IMR-90 (cell line): Measurements from ENCODE around the gene ZSCAN5B. TPM values are rescaled to one million over a fixed set of nuclear protein-coding genes. Genes with fewer than 3 reads are reported as not detected.

ENCODE experiments used
- ATAC-seq: fragments of 200-7000 bp; cut with Tn5 transposase; 2 replicates; pipeline ENCODE4 v1.9.1; 2020; ENCODE audit warnings: low read depth, mild to moderate bottlenecking, moderate library complexity
- BruUV-seq: library from RNA; stranded (reverse); fragments of 400-500 nt; replicated peaks from 2 replicates; lab custom pipeline; 2021; lab: Mats Ljungman, UMichigan
- CTCF ChIA-PET: fragments of 300-600 bp; formaldehyde crosslinking; extraction: SDS; loops from one replicate; lab custom pipeline; 2021; ENCODE audit warnings: antibody characterized with exemption; lab: Yijun Ruan, JAX
- POLR2A ChIA-PET: fragments of 300-600 bp; sonication (Branson Sonifier 250); formaldehyde crosslinking; loops from one replicate; lab custom pipeline; 2022; ENCODE audit warnings: antibody characterized with exemption; ENCODE audit not compliant: unreplicated experiment; lab: Charles Lee
- DNase-seq: peaks from one replicate; pipeline ENCODE4 v3.0.0; 2013
- H2AFZ ChIP-seq: replicated peaks from 2 replicates; pipeline ENCODE3; 2013; ENCODE audit warnings: low read length, mild to moderate bottlenecking; ENCODE audit not compliant: poor library complexity
- H2AK5ac ChIP-seq: 2 replicates; pipeline ENCODE4 v1.6.1; 2013; ENCODE audit warnings: low read depth, low read length, inconsistent platforms
- H2AK9ac ChIP-seq: replicated peaks from 2 replicates; pipeline ENCODE3; 2013; ENCODE audit warnings: mild to moderate bottlenecking, low read depth, low read length, moderate library complexity; ENCODE audit not compliant: poor library complexity
- H2BK120ac ChIP-seq: 2 replicates; pipeline ENCODE4 v1.6.1; 2013; ENCODE audit warnings: low read depth, low read length, inconsistent platforms
- H2BK15ac ChIP-seq: 3 replicates; pipeline ENCODE4 v1.6.1; 2013; ENCODE audit warnings: low read depth, low read length, inconsistent platforms
- H2BK20ac ChIP-seq: 2 replicates; pipeline ENCODE4 v1.6.1; 2013; ENCODE audit warnings: low read depth, mild to moderate bottlenecking, inconsistent platforms, low read length, moderate library complexity
- H2BK5ac ChIP-seq: 2 replicates; pipeline ENCODE4 v1.6.1; 2013; ENCODE audit warnings: mild to moderate bottlenecking, low read depth, low read length, inconsistent platforms; ENCODE audit not compliant: poor library complexity, severe bottlenecking
- H3K14ac ChIP-seq: replicated peaks from 2 replicates; pipeline ENCODE4 v1.6.1; 2013; ENCODE audit warnings: low read depth, low read length, inconsistent platforms
- H3K18ac ChIP-seq: 2 replicates; pipeline ENCODE4 v1.6.1; 2013; ENCODE audit warnings: low read depth, low read length, control low read depth
- H3K23ac ChIP-seq: 2 replicates; pipeline ENCODE4 v1.6.1; 2013; ENCODE audit warnings: low read depth, low read length, inconsistent platforms
- H3K27ac ChIP-seq: 2 replicates; pipeline ENCODE4 v1.5.1; 2013; ENCODE audit warnings: mild to moderate bottlenecking, control low read depth, low read length; ENCODE audit not compliant: insufficient read depth
- H3K27me3 ChIP-seq: 2 replicates; pipeline ENCODE4 v1.6.1; 2013; ENCODE audit warnings: low read length; ENCODE audit not compliant: control insufficient read depth, insufficient read depth
- H3K36me3 ChIP-seq: 2 replicates; pipeline ENCODE4 v1.6.1; 2013; ENCODE audit warnings: low read length, mixed read lengths; ENCODE audit not compliant: control insufficient read depth, insufficient read depth
- H3K4ac ChIP-seq: 2 replicates; pipeline ENCODE4 v1.6.1; 2013; ENCODE audit warnings: low read depth, low read length, inconsistent platforms
- H3K4me1 ChIP-seq: 2 replicates; pipeline ENCODE4 v1.6.1; 2013; ENCODE audit warnings: low read length, mixed read lengths; ENCODE audit not compliant: control insufficient read depth, insufficient read depth
- H3K4me2 ChIP-seq: 2 replicates; pipeline ENCODE4 v1.6.1; 2013; ENCODE audit warnings: low read depth, mild to moderate bottlenecking, control low read depth, low read length, moderate library complexity
- H3K4me3 ChIP-seq: 2 replicates; pipeline ENCODE4 v1.5.1; 2013; ENCODE audit warnings: low read depth, mild to moderate bottlenecking, control low read depth, low read length, moderate library complexity; ENCODE audit not compliant: insufficient read depth
- H3K56ac ChIP-seq: 2 replicates; pipeline ENCODE4 v1.6.1; 2013; ENCODE audit warnings: low read length, inconsistent platforms; ENCODE audit not compliant: insufficient read depth; ENCODE audit errors: extremely low read depth
- H3K79me1 ChIP-seq, 2 experiments: 2 replicates each; pipeline ENCODE4 v1.6.1; 2013; ENCODE audit warnings: low read length in 2 of 2, inconsistent platforms in 1 of 2, low read depth in 1 of 2
- H3K9ac ChIP-seq: 2 replicates; pipeline ENCODE4 v1.6.1; 2013; ENCODE audit warnings: low read depth, low read length, control low read depth
- H3K9me1 ChIP-seq: 2 replicates; pipeline ENCODE4 v1.6.1; 2013; ENCODE audit warnings: low read length, inconsistent platforms; ENCODE audit not compliant: insufficient read depth
- H3K9me3 ChIP-seq: 2 replicates; pipeline ENCODE4 v1.6.1; 2013; ENCODE audit warnings: low read length; ENCODE audit not compliant: control insufficient read depth, insufficient read depth
- H4K20me1 ChIP-seq: 2 replicates; pipeline ENCODE4 v1.6.1; 2013; ENCODE audit warnings: low read length, inconsistent platforms; ENCODE audit not compliant: insufficient read depth
- H4K5ac ChIP-seq: 2 replicates; pipeline ENCODE4 v1.6.1; 2013; ENCODE audit warnings: mild to moderate bottlenecking, low read depth, low read length, control low read depth
- H4K8ac ChIP-seq, 2 experiments: 2 replicates each; pipeline ENCODE4 v1.6.1; 2013; ENCODE audit warnings: low read depth in 2 of 2, low read length in 2 of 2, control low read depth in 1 of 2, inconsistent platforms in 1 of 2
- H4K91ac ChIP-seq: 2 replicates; pipeline ENCODE4 v1.6.1; 2013; ENCODE audit warnings: low read depth, low read length, inconsistent platforms; ENCODE audit not compliant: insufficient read depth
- MAFK ChIP-seq: IDR thresholded peaks from 2 replicates; pipeline ENCODE4 v1.6.1; 2012; ENCODE audit warnings: low read depth, low read length, improper control_type of control experiment
- NFE2L2 ChIP-seq: fragments of 150-350 bp; IDR thresholded peaks from 2 replicates; pipeline ENCODE4 v1.6.1; 2016; ENCODE audit warnings: low read depth, mild to moderate bottlenecking, low read length
- SMC3 ChIP-seq: fragments of 150-350 bp; IDR thresholded peaks from 2 replicates; pipeline ENCODE4 v1.6.1; 2016; ENCODE audit warnings: low read depth, mild to moderate bottlenecking, antibody characterized with exemption, low read length, moderate library complexity
- whole genome bisulfite sequencing, 2 experiments: methylation state at CpG; one replicate each; pipeline versions ENCODE4 v1.1.5 to v1.1.7; 2013; ENCODE audit warnings: missing lambda C conversion rate in 2 of 2; ENCODE audit not compliant: insufficient read length in 1 of 2; ENCODE audit errors: extremely low coverage in 2 of 2; 5-methylcytosine and 5-hydroxymethylcytosine counted together
- dilution Hi-C: fragments of 300-500 bp; cut with HindIII; formaldehyde crosslinking; loops from one replicate; pipeline ENCODE4 v1.14.3; 2018; ENCODE audit warnings: low sequenced_read_pairs; ENCODE audit not compliant: unreplicated experiment
- in situ Hi-C: fragments of 300-500 bp; cut with MboI; formaldehyde crosslinking; loops from 3 replicates; pipeline ENCODE4 v1.14.3; 2019; ENCODE audit warnings: low sequenced_read_pairs, inconsistent platforms, mixed read lengths
- intact Hi-C: fragments of 100-400 bp; cut with micrococcal nuclease; formaldehyde crosslinking; loops from 2 replicates; pipeline ENCODE4 v1.10.0; 2022
- polyA plus RNA-seq, 3 experiments: library from polyadenylated mRNA; depleted of rRNA; stranded (reverse); fragments of >200 nt; gene quantifications; 2 replicates each; pipeline ENCODE4 v1.2.3, GENCODE V29; 2012; ENCODE audit warnings: low replicate concordance in 1 of 3
- total RNA-seq: library from RNA; depleted of rRNA; stranded (reverse); fragments of >200 nt; gene quantifications from 2 replicates; pipeline ENCODE4 v1.2.3, GENCODE V29; 2012
- TF ChIP-seq, protein P1 (sequence below): conservative IDR thresholded peaks from 2 replicates; pipeline ENCODE4 v1.5.1; 2012; ENCODE audit warnings: mild to moderate bottlenecking, low read depth, low read length, improper control_type of control experiment

Gene ZSCAN5B
- total and polyA plus RNA-seq, 2 of the 4 experiments (the other 2 are of a cell fraction): not detected

DNA sequence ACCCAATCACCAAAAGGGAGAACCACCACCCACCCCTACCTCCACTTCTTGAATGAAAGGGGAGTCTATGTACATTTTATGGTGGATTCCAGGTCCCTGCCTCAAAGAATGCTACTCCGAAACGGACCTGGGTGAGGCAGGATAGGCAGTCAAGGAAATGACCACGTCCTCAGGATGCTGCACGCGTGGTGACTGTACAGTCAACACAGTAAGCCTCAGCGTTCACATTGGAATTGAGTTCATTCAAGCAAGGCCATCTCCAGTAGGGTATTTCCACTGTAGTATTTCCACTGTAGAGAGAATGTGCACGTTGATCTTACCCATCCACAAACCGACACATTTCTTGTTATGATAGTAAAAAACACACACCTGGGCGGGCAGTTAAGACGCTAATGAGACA is 21.4 kb upstream of the ZSCAN5B start:
- dilution Hi-C loops (no loop called here), intact Hi-C loops (no loop called here), in situ Hi-C loops (no loop called here)
- H3K56ac ChIP-seq: no peak overlapping the region
- H3K23ac ChIP-seq: no peak overlapping the region
- H3K36me3 ChIP-seq: no peaks in the 10 kb centered on the region
- no peak for TF ChIP-seq SMC3
- TF ChIP-seq, protein P1, sequence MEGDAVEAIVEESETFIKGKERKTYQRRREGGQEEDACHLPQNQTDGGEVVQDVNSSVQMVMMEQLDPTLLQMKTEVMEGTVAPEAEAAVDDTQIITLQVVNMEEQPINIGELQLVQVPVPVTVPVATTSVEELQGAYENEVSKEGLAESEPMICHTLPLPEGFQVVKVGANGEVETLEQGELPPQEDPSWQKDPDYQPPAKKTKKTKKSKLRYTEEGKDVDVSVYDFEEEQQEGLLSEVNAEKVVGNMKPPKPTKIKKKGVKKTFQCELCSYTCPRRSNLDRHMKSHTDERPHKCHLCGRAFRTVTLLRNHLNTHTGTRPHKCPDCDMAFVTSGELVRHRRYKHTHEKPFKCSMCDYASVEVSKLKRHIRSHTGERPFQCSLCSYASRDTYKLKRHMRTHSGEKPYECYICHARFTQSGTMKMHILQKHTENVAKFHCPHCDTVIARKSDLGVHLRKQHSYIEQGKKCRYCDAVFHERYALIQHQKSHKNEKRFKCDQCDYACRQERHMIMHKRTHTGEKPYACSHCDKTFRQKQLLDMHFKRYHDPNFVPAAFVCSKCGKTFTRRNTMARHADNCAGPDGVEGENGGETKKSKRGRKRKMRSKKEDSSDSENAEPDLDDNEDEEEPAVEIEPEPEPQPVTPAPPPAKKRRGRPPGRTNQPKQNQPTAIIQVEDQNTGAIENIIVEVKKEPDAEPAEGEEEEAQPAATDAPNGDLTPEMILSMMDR: no peak
- no peak for TF ChIP-seq MAFK
- no peak for TF ChIP-seq NFE2L2
- POLR2A ChIA-PET: no interaction called here
- BruUV-seq: no TSS peak
- H3K79me1 ChIP-seq: no peaks in the 10 kb centered on the region
- DNase-seq (no peak), ATAC-seq (no peak)
- H4K91ac ChIP-seq: no peak overlapping the region
- H2AK5ac ChIP-seq: no peak overlapping the region
- 91% methylated on average over 8 of the region's 10 CpGs; no CpG with 5 or more reads in 1 of the 2 experiments for WGBS, 2 experiments
- CTCF ChIA-PET: no interaction called here
- H4K5ac ChIP-seq: no peak overlapping the region
- no peak overlapping the region for H3K18ac ChIP-seq
- no peaks in the 10 kb centered on the region for H4K20me1 ChIP-seq
- H3K27me3 ChIP-seq: no peaks in the 10 kb centered on the region
- no peak overlapping the region for H2BK120ac ChIP-seq
- H2BK15ac ChIP-seq: no peak overlapping the region
- no peaks in the 10 kb centered on the region for H3K4me1 ChIP-seq
- H2AFZ ChIP-seq: peak overlapping the region; percentile 67
- no peak overlapping the region for H3K14ac ChIP-seq
- no peak overlapping the region for H2BK20ac ChIP-seq
- H2BK5ac ChIP-seq: no peak overlapping the region
- H4K8ac ChIP-seq: no peak overlapping the region
- H3K9me1 ChIP-seq: no peaks in the 10 kb centered on the region
- H3K27ac ChIP-seq: no peak overlapping the region
- no peak overlapping the region for H3K9ac ChIP-seq
- no peak overlapping the region for H2AK9ac ChIP-seq
- no peak overlapping the region for H3K4me3 ChIP-seq
- H3K4me2 ChIP-seq: no peak overlapping the region
- no peak overlapping the region for H3K4ac ChIP-seq
- peaks cover 6% of the 10 kb centered on the region; the same call in 1 of the 2 replicates for H3K9me3 ChIP-seq
